Osteoblast (primary cell): ENCODE results near the gene MRPS2. TPM values are rescaled to one million over a fixed set of nuclear protein-coding genes. Genes with fewer than 3 reads are reported as not detected.

ENCODE experiments used
- DNase-seq: peaks from one replicate; pipeline ENCODE4 v3.0.0; 2011; ENCODE audit warnings: low spot score, mixed read lengths; ENCODE audit not compliant: insufficient read length; ENCODE audit errors: missing footprints
- H2AFZ ChIP-seq: 2 replicates; pipeline ENCODE4 v1.6.0; 2011; ENCODE audit warnings: mild to moderate bottlenecking, low read length
- H3K27ac ChIP-seq: 2 replicates; pipeline ENCODE4 v1.5.1; 2011; ENCODE audit warnings: mild to moderate bottlenecking, low read depth, low read length, moderate library complexity
- H3K27me3 ChIP-seq: 2 replicates; pipeline ENCODE4 v1.6.0; 2012; ENCODE audit warnings: mild to moderate bottlenecking, control low read depth, inconsistent platforms, low read length, moderate library complexity; ENCODE audit not compliant: insufficient read depth
- H3K36me3 ChIP-seq: 2 replicates; pipeline ENCODE4 v1.5.1; 2011; ENCODE audit warnings: mild to moderate bottlenecking, low read length, control low read depth, moderate library complexity; ENCODE audit not compliant: insufficient read depth
- H3K4me1 ChIP-seq: 2 replicates; pipeline ENCODE4 v1.5.1; 2011; ENCODE audit warnings: mild to moderate bottlenecking, low read length, control low read depth, moderate library complexity; ENCODE audit not compliant: insufficient read depth
- H3K4me2 ChIP-seq: 2 replicates; pipeline ENCODE4 v1.6.0; 2011; ENCODE audit warnings: mild to moderate bottlenecking, low read length; ENCODE audit not compliant: insufficient read depth
- H3K4me3 ChIP-seq: fragments of 200-600 bp; sonication (generic); 3 replicates; pipeline ENCODE4 v1.5.1; 2012; ENCODE audit warnings: mild to moderate bottlenecking, low read length, inconsistent platforms; ENCODE audit not compliant: insufficient read depth
- H3K79me2 ChIP-seq: 2 replicates; pipeline ENCODE4 v1.6.0; 2012; ENCODE audit warnings: mild to moderate bottlenecking, low read length, control low read depth, inconsistent platforms; ENCODE audit not compliant: insufficient read depth
- H3K9me3 ChIP-seq: 2 replicates; pipeline ENCODE4 v1.5.1; 2011; ENCODE audit warnings: low read depth, low read length, control low read depth
- H4K20me1 ChIP-seq: 2 replicates; pipeline ENCODE4 v1.6.0; 2012; ENCODE audit warnings: mild to moderate bottlenecking, low read length, control low read depth; ENCODE audit not compliant: insufficient read depth
- CTCF ChIP-seq: IDR thresholded peaks from 2 replicates; pipeline ENCODE4 v1.5.1; 2011; ENCODE audit warnings: mild to moderate bottlenecking, low read depth, low read length, moderate library complexity; ENCODE audit errors: extremely low read depth
- total RNA-seq: library from RNA; depleted of rRNA; stranded (reverse); fragments of >200 nt; gene quantifications from 2 replicates; pipeline ENCODE4 v1.2.3, GENCODE V29; 2012

Gene MRPS2
- total RNA-seq, 1 donor = 13.0 TPM

DNA sequence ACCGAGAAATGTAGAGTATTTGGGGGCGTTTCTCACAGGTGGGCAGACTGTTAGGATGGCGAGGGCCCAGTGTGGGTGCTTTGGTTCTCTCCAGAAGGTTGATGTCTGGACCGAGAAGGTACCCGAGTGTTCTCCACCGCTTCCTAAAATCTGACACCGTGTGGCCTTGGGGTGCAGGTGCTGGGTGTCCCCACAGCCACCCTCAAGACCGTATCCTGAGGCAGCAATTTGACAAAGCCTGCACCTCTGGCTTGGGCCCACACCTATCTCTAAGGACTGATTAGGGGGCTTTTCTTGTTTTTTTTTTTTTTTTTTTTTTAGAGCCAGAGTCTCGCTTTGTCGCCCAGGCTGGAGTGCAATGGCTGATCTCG is 19.6 kb upstream of the MRPS2 start:
- Histone ChIP-seq H3K79me2 (no peaks in the 10 kb centered on the region), H3K4me1 (peaks cover 8% of the 10 kb centered on the region), H3K27ac (no peak overlapping the region), H3K9me3 (no peaks in the 10 kb centered on the region), H3K4me2 (peak overlapping the region; percentile 85), H3K4me3 (peak overlapping the region; percentile 86), H3K27me3 (no peaks in the 10 kb centered on the region), H2AFZ (peak overlapping the region; percentile 86), H3K36me3 (peaks cover 5% of the 10 kb centered on the region), H4K20me1 (peaks cover 7% of the 10 kb centered on the region)
- peak; percentile 30 for DNase-seq
- TF ChIP-seq CTCF = no peak

- H3K27ac ChIP-seq = no peak overlapping the region
- no peaks in the 10 kb centered on the region for H3K79me2 ChIP-seq
- peaks cover under 1% of the 10 kb centered on the region for H4K20me1 ChIP-seq
- H3K9me3 ChIP-seq = no peaks in the 10 kb centered on the region
- H3K4me3 ChIP-seq = no peak overlapping the region
- H3K27me3 ChIP-seq = no peaks in the 10 kb centered on the region
- no peak overlapping the region for H3K4me2 ChIP-seq
- no peak overlapping the region for H2AFZ ChIP-seq
- DNase-seq = peak; percentile 81
- TF ChIP-seq CTCF = no peak
- H3K36me3 ChIP-seq = peaks cover 5% of the 10 kb centered on the region
- peaks cover 6% of the 10 kb centered on the region for H3K4me1 ChIP-seq
These were observed 18.3 kb upstream of the MRPS2 start for GRCh38 chr9:135482015-135482754.

DNA sequence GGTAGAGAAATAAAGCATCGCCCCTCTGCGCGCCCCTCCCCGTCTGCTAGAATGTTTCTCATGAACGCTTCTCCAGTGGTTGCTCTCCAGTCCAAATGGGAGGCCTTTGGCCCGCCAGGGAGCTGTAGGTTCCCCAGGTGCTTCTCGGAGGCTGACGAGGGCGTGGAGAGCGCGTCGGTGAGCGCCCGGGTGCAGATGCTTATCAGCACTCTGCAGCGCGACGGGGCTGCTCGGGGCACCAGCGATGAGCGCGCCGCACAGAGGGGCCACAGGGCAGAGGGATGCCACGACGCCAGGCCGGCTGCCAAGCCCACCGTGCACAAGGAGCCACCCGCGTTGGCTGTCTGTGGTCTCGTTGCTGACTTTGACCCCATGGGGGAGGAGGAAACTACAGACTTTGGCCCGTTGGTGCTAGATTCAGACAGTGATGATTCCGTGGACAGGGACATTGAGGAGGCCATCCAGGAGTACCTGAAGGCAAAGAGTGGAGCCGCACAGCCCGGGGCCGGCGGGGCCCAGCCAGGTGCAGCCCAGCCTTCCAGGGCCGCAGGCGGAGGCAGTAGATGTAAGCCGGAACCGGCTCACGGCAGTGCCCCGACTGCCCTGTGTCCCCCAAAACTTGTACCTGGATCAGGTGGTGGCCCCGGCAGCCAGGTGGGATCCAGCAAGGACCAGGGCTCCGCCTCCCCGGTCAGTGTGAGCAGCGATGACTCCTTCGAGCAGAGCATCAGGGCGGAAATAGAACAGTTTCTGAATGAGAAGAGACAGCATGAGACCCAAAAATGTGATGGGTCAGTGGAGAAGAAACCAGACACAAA is 15.8 kb upstream of the MRPS2 start:
- Histone ChIP-seq H3K4me2 (no peak overlapping the region), H4K20me1 (no peaks in the 10 kb centered on the region), H3K9me3 (no peaks in the 10 kb centered on the region), H3K27me3 (no peaks in the 10 kb centered on the region), H3K4me3 (no peak overlapping the region), H3K4me1 (peaks cover 6% of the 10 kb centered on the region), H2AFZ (no peak overlapping the region), H3K27ac (no peak overlapping the region), H3K36me3 (peaks cover 5% of the 10 kb centered on the region), H3K79me2 (no peaks in the 10 kb centered on the region)
- TF ChIP-seq CTCF = no peak
- DNase-seq = peak; percentile 18

DNA sequence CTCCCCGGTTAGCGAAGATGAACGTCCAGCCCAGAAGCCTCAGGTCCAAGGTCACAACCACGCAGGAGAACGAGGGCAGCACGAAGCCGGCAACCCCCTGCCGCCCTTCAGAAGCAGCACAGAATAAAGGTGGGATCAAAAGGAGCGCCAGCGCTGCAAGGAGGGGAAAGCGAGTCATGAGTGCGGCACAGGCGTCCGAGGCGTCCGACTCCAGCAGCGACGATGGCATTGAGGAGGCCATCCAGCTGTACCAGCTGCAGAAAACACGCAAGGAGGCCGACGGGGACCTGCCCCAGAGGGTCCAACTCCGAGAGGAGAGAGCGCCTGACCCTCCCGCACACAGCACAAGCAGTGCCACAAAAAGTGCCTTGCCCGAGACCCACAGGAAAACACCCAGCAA is 15.1 kb upstream of the MRPS2 start:
- Histone ChIP-seq H3K27me3 (no peaks in the 10 kb centered on the region), H3K4me3 (no peak overlapping the region), H3K4me2 (no peak overlapping the region), H3K79me2 (no peaks in the 10 kb centered on the region), H3K27ac (no peak overlapping the region), H4K20me1 (no peaks in the 10 kb centered on the region), H3K9me3 (no peaks in the 10 kb centered on the region), H2AFZ (no peak overlapping the region), H3K36me3 (peaks cover 5% of the 10 kb centered on the region), H3K4me1 (peaks cover 6% of the 10 kb centered on the region)
- DNase-seq = peak; percentile 50
- TF ChIP-seq CTCF = no peak
